CD4-positive, CD25-positive, alpha-beta regulatory T cell (primary cell): ENCODE data around the gene IGFALS. TPM values are rescaled to one million over a fixed set of nuclear protein-coding genes. Genes with fewer than 3 reads are reported as not detected.
A peak's percentile ranks its signal among the peaks of the same experiment; 100 is the strongest.

Experiments used
- ATAC-seq, 2 donors: fragments of 150-1000 bp; cut with Tn5 transposase; one replicate each; pipeline ENCODE4 v1.10.0; 2021; ENCODE audit warnings: low read depth in 2 of 2, moderate number of reproducible peaks in 2 of 2, moderate library complexity in 1 of 2
- DNase-seq, 3 donors: peaks; one replicate each; pipeline versions ENCODE4 v3.0.0 to v3.0.0-alpha.2; 2012 to 2022; ENCODE audit warnings: mixed read lengths in 1 of 3
- H3K27ac ChIP-seq: one replicate; pipeline ENCODE4 v1.7.0; 2013; ENCODE audit warnings: mild to moderate bottlenecking, low read length; ENCODE audit not compliant: insufficient read depth, poor library complexity, severe bottlenecking
- H3K27me3 ChIP-seq: one replicate; pipeline ENCODE4 v1.7.0; 2013; ENCODE audit warnings: low read length; ENCODE audit not compliant: control insufficient read depth, insufficient read depth
- H3K36me3 ChIP-seq: one replicate; pipeline ENCODE4 v1.7.0; 2013; ENCODE audit warnings: mild to moderate bottlenecking, low read length, moderate library complexity; ENCODE audit not compliant: control insufficient read depth, insufficient read depth
- H3K4me1 ChIP-seq: 2 replicates; pipeline ENCODE4 v1.7.0; 2013; ENCODE audit warnings: mild to moderate bottlenecking, low read length; ENCODE audit not compliant: insufficient read depth, control insufficient read depth, poor library complexity, severe bottlenecking
- H3K4me3 ChIP-seq: one replicate; pipeline ENCODE4 v1.7.0; 2013; ENCODE audit warnings: low read depth, mild to moderate bottlenecking, low read length, moderate library complexity
- H3K9me3 ChIP-seq, 2 experiments: 1 replicate in 1 of 2; 2 replicates in 1 of 2; pipeline ENCODE4 v1.7.0; 2013; ENCODE audit warnings: low read length in 2 of 2, mild to moderate bottlenecking in 1 of 2, moderate library complexity in 1 of 2; ENCODE audit not compliant: control insufficient read depth in 2 of 2
- H3K27ac Mint-ChIP-seq, 3 donors: one replicate each; pipeline ENCODE4 v1.8.0; 2020 to 2022; ENCODE audit warnings: mild to moderate bottlenecking in 3 of 3, mixed read lengths in 3 of 3, moderate library complexity in 2 of 3
- H3K27me3 Mint-ChIP-seq: one replicate; pipeline ENCODE4 v1.8.0; 2022; ENCODE audit warnings: mild to moderate bottlenecking, mixed read lengths
- H3K36me3 Mint-ChIP-seq: one replicate; pipeline ENCODE4 v1.8.0; 2020; ENCODE audit warnings: mixed read lengths
- H3K4me1 Mint-ChIP-seq, 4 donors: one replicate each; pipeline ENCODE4 v1.8.0; 2020 to 2022; ENCODE audit warnings: mixed read lengths in 4 of 4, mild to moderate bottlenecking in 1 of 4
- H3K4me3 Mint-ChIP-seq, 4 donors: one replicate each; pipeline ENCODE4 v1.8.0; 2020 to 2022; ENCODE audit warnings: mild to moderate bottlenecking in 4 of 4, mixed read lengths in 4 of 4, moderate library complexity in 3 of 4
- H3K9me3 Mint-ChIP-seq, 7 donors: one replicate each; pipeline ENCODE4 v1.8.0; 2020 to 2022; ENCODE audit warnings: mixed read lengths in 7 of 7, mild to moderate bottlenecking in 3 of 7, moderate library complexity in 2 of 7
- polyA plus RNA-seq, 4 donors: library from polyadenylated mRNA; unstranded; fragments of 300-500 nt; fragmentation: Illumina TruSeq; gene quantifications; one replicate each; pipeline ENCODE4 v1.2.3, GENCODE V29; 2021
- total RNA-seq: library from RNA; stranded (reverse); gene quantifications from one replicate; pipeline ENCODE4 v1.2.3, GENCODE V29; 2022

The IGFALS gene
- total and polyA plus RNA-seq, 5 donors from 2014 or later: 0.24 to 0.84 TPM; not detected in 3

DNA sequence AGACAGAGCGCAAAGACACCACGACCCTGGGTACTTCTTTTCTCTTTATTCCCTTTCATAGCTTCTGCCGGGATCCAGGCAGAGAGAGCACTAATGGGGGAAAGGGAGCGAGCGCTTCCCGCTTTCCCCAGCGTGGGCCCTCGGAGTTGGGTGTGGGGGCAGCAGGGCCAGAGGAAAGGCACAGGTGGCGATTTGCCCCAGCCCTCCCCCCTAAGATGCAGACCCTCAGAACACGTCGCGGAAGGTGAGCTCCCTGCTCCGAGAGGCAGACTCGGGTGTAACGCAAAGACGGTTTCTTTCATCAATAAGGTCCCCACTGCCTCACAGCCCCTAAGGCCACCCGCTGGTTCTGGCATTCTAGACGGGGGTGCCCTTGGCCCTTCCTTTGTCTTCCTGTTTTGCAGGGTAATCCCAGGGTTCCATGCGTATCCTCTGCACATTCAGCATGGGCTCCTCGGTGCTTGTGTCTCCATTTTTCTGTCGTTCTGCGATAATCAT is 21.6 kb downstream of the IGFALS start:
- peak overlapping the region; percentile 85 to 97 (median 97) for H3K27ac Mint-ChIP-seq
- DNase-seq: no peak
- no peaks in the 10 kb centered on the region for H3K9me3 Mint-ChIP-seq
- H3K9me3 ChIP-seq: no peaks in the 10 kb centered on the region
- peaks cover 3% of the 10 kb centered on the region for H3K36me3 Mint-ChIP-seq
- H3K4me3 ChIP-seq: peak overlapping the region; percentile 77
- H3K36me3 ChIP-seq: peaks cover 4% of the 10 kb centered on the region
- peak overlapping the region; percentile 89 to 98 (median 97) for H3K4me3 Mint-ChIP-seq
- no peaks in the 10 kb centered on the region for H3K27me3 ChIP-seq
- H3K4me1 ChIP-seq: peaks cover 46% of the 10 kb centered on the region
- peak overlapping the region; percentile 85 for H3K27ac ChIP-seq
- ATAC-seq: no peak
- no peaks in the 10 kb centered on the region for H3K27me3 Mint-ChIP-seq
- H3K4me1 Mint-ChIP-seq: peaks cover 0 to 18% (median 1%) of the 10 kb centered on the region in 4 donors

GRCh38 chr16:1771188-1771863 is 22.2 kb downstream of the IGFALS start, which contains the start of gene NME3:
NME3 (minus strand) TSS chr16:1771543; CDS start chr16:1771534, 9 bp downstream.
- H3K9me3 Mint-ChIP-seq: no peaks in the 10 kb centered on the region
- Histone ChIP-seq H3K4me1 (peaks cover 46% of the 10 kb centered on the region), H3K27me3 (no peaks in the 10 kb centered on the region), H3K27ac (peak within 1 kb of the TSS; percentile 85), H3K36me3 (peaks cover 2% of the 10 kb centered on the region), H3K9me3 (no peaks in the 10 kb centered on the region), H3K4me3 (peak within 1 kb of the TSS; percentile 77)
- peak; percentile 64 to 76 (median 73) for DNase-seq
- ATAC-seq: peak; percentile 56 to 58
- peaks cover 3% of the 10 kb centered on the region for H3K36me3 Mint-ChIP-seq
- peaks cover 0 to 18% (median 1%) of the 10 kb centered on the region in 4 donors for H3K4me1 Mint-ChIP-seq
- peak within 1 kb of the TSS; percentile 89 to 98 (median 97) for H3K4me3 Mint-ChIP-seq
- H3K27me3 Mint-ChIP-seq: no peaks in the 10 kb centered on the region
- peak within 1 kb of the TSS; percentile 85 to 97 (median 97) for H3K27ac Mint-ChIP-seq

DNA sequence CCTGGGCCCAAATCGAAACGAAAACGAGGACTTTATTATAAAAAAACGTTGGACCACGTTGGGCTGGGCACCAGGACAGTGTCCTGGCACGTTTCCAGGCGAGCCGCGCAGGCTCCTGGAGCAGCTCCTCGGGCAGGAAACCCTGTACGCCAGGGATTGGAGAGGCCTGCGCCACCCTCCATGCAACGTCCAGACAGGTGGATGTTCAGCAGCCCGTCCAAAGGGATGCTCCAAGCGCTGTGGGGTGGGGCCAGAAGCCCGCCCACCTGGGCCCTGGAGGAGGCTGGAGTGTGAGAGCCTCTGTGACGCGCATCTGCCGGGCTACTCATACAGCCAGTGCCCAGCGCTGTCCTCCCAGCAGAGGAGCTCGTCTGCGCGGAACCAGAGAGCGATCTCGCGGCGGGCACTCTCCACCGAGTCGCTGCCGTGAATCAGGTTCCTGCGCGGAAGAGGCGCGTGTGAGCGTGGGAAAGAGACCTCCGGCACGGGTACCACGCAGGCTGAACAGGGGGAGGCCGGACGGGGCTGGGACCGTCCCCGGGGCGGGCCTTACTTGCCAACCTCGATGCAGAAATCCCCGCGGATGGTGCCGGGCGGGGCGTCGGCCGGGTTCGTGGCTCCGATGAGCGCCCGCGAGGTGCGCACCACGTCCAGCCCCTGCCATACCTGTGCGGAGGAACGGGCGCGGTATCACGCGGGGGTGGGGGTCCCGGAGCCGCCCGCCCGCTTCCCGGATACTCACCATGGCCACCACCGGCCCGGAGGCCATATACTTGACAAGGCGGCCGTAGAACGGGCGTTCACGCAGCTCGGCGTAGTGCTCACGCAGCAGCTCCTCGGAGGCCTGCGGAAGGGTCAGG is 22.9 kb downstream of the IGFALS start:
- Histone ChIP-seq H3K9me3 (no peaks in the 10 kb centered on the region), H3K4me1 (peaks cover 46% of the 10 kb centered on the region), H3K4me3 (no peak overlapping the region), H3K36me3 (peaks cover 7% of the 10 kb centered on the region), H3K27me3 (no peaks in the 10 kb centered on the region), H3K27ac (peak overlapping the region; percentile 69)
- H3K36me3 Mint-ChIP-seq: peaks cover 3% of the 10 kb centered on the region
- DNase-seq (peak; percentile 20 to 32 (median 31)), ATAC-seq (peak in 1 of 2 donors; percentile 4)
- H3K9me3 Mint-ChIP-seq: no peaks in the 10 kb centered on the region
- H3K4me1 Mint-ChIP-seq: peaks cover 0 to 17% (median 1%) of the 10 kb centered on the region in 4 donors
- H3K4me3 Mint-ChIP-seq: peak overlapping the region; percentile 85 to 89 (median 86)
- H3K27ac Mint-ChIP-seq: peak overlapping the region in 2 of 3 donors; percentile 52 to 71
- no peaks in the 10 kb centered on the region for H3K27me3 Mint-ChIP-seq

DNA sequence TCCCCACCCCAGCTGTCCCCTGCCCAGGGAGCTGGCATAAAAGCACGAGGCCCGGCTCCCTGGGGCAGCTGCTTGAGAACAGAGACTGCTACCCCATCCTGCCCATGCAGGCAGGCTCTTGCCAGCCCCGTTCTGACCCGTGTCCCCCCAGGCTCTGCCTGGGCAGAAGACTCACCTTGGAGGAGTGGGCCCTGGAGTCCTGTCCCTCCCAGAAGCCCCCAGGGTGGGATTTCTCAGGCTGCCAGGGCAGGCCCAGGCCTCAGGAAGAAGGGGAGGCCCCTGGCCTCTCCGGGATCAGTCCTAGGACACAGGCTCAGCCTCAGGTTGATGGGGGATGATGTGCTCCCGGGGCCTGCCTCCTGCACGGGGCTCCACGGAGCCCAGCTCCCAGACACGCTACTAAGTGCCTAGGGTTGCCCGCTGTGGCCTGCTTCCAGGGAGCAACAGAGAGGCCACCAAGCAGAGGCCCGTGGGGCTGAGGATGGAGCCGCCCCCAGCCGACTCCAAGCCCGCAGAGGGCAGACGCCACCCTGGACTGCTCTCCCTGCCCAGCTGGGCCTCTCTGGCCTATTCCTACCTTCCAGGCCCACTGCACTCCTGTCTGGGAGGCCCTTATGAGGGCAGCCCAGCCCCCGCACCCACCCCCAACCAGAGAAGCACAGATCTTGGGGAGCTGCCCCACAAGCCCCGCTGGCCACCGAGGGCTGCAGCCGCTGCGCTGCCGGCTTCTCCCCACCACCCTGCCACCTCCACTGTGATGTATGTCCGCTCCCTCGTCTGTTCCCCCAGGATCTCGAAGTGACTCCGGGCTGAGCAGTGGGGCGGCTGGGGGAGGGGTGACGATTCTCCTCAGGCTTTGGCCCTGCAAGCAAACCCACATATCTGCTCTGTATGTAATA is 23.9 kb downstream of the IGFALS start:
- H3K27ac Mint-ChIP-seq: peak overlapping the region in 1 of 3 donors; percentile 52
- Histone ChIP-seq H3K4me3 (no peak overlapping the region), H3K27me3 (no peaks in the 10 kb centered on the region), H3K36me3 (peaks cover 11% of the 10 kb centered on the region), H3K4me1 (peaks cover 38% of the 10 kb centered on the region), H3K27ac (peak overlapping the region; percentile 69), H3K9me3 (no peaks in the 10 kb centered on the region)
- no peak for ATAC-seq
- H3K9me3 Mint-ChIP-seq: no peaks in the 10 kb centered on the region
- no peaks in the 10 kb centered on the region for H3K27me3 Mint-ChIP-seq
- DNase-seq: no peak
- H3K4me1 Mint-ChIP-seq: peaks cover 0 to 15% (median 1%) of the 10 kb centered on the region in 4 donors
- peak overlapping the region; percentile 77 to 86 (median 85) for H3K4me3 Mint-ChIP-seq
- peaks cover 3% of the 10 kb centered on the region for H3K36me3 Mint-ChIP-seq

GRCh38 chr16:1768767-1769401 is 24.6 kb downstream of the IGFALS start:
- H3K4me1 Mint-ChIP-seq: peaks cover 0 to 13% (median 1%) of the 10 kb centered on the region in 4 donors
- Histone ChIP-seq H3K36me3 (peaks cover 16% of the 10 kb centered on the region), H3K4me3 (no peak overlapping the region), H3K9me3 (no peaks in the 10 kb centered on the region), H3K27ac (no peak overlapping the region), H3K27me3 (no peaks in the 10 kb centered on the region), H3K4me1 (peaks cover 30% of the 10 kb centered on the region)
- H3K36me3 Mint-ChIP-seq: peaks cover 3% of the 10 kb centered on the region
- no peak overlapping the region for H3K27ac Mint-ChIP-seq
- H3K27me3 Mint-ChIP-seq: no peaks in the 10 kb centered on the region
- peak overlapping the region in 1 of 4 donors; percentile 39 for H3K4me3 Mint-ChIP-seq
- H3K9me3 Mint-ChIP-seq: no peaks in the 10 kb centered on the region
- no peak for ATAC-seq
- DNase-seq: no peak

DNA sequence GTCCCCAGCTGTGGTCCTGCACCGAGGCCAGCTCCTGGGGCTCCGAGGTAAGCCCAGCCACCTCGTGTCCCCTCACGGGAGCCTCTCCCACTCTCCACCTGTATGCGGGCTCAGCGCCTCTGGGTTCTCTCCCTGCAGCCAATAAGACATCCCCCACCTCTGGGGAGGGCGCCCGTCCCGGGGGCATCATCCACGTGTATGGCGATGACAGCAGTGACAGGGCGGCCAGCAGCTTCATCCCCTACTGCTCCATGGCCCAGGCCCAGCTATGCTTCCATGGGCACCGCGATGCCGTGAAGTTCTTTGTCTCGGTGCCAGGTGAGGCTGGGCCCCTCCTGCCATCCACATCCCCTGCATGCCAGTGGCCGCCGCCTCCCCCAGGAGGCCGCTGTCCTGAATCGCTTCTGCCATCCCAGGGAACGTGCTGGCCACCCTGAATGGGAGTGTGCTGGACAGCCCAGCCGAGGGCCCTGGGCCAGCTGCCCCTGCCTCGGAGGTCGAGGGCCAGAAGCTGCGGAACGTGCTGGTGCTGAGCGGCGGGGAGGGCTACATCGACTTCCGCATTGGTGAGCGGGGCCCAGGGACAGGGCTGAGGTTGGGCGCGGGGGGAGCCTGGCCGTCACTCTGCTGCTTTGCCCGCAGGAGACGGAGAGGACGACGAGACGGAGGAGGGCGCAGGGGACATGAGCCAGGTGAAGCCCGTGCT is 25.3 kb downstream of the IGFALS start:
- peaks cover 3% of the 10 kb centered on the region for H3K36me3 Mint-ChIP-seq
- peaks cover 25% of the 10 kb centered on the region for H3K4me1 ChIP-seq
- H3K9me3 Mint-ChIP-seq: no peaks in the 10 kb centered on the region
- H3K9me3 ChIP-seq: no peaks in the 10 kb centered on the region
- H3K4me3 ChIP-seq: no peak overlapping the region
- H3K4me3 Mint-ChIP-seq: peak overlapping the region in 1 of 4 donors; percentile 31
- no peaks in the 10 kb centered on the region for H3K27me3 Mint-ChIP-seq
- no peak overlapping the region for H3K27ac ChIP-seq
- no peak overlapping the region for H3K27ac Mint-ChIP-seq
- peaks cover 0 to 11% (median 1%) of the 10 kb centered on the region in 4 donors for H3K4me1 Mint-ChIP-seq
- ATAC-seq (no peak), DNase-seq (no peak)
- H3K27me3 ChIP-seq: no peaks in the 10 kb centered on the region
- peaks cover 16% of the 10 kb centered on the region for H3K36me3 ChIP-seq
